Urinary bladder (tissue), 4 donors: ENCODE results near the gene GRM7. TPM values are rescaled to one million over a fixed set of nuclear protein-coding genes. Genes with fewer than 3 reads are reported as not detected.
A peak's percentile ranks its signal among the peaks of the same experiment; 100 is the strongest.

ENCODE experiments used
- DNase-seq: peaks from one replicate; pipeline ENCODE4 v3.0.0-alpha.2; 2015; ENCODE audit errors: extremely low spot score
- H3K27ac ChIP-seq: one replicate; pipeline ENCODE4 v1.5.1; 2013; ENCODE audit warnings: low read depth, mild to moderate bottlenecking, moderate library complexity
- H3K36me3 ChIP-seq: one replicate; pipeline ENCODE4 v1.6.1; 2013; ENCODE audit warnings: mild to moderate bottlenecking, moderate library complexity; ENCODE audit not compliant: insufficient read depth
- H3K4me1 ChIP-seq: one replicate; pipeline ENCODE4 v1.6.1; 2013; ENCODE audit warnings: mild to moderate bottlenecking, moderate library complexity; ENCODE audit not compliant: insufficient read depth
- H3K4me3 ChIP-seq: one replicate; pipeline ENCODE4 v1.5.1; 2013; ENCODE audit warnings: low read depth, low read length
- WGBS: extraction: QIAGEN DNeasy Blood & Tissue Kit; methylation state at CpG from one replicate; pipeline ENCODE4 v1.1.7; 2013; 5-methylcytosine and 5-hydroxymethylcytosine counted together
- polyA plus RNA-seq: library from polyadenylated mRNA; stranded (reverse); fragments of 200-250 nt; gene quantifications from one replicate; pipeline ENCODE4 v1.2.3, GENCODE V29; 2013
- total RNA-seq: library from RNA; depleted of rRNA; stranded (reverse); fragments of >200 nt; gene quantifications from one replicate; pipeline ENCODE4 v1.2.3, GENCODE V29; 2014
- donor health status: healthy with polysubstance abuse.
- donor health status: healthy.

Gene GRM7
- total and polyA plus RNA-seq, 2 donors: 2.3 to 14.6 TPM

DNA sequence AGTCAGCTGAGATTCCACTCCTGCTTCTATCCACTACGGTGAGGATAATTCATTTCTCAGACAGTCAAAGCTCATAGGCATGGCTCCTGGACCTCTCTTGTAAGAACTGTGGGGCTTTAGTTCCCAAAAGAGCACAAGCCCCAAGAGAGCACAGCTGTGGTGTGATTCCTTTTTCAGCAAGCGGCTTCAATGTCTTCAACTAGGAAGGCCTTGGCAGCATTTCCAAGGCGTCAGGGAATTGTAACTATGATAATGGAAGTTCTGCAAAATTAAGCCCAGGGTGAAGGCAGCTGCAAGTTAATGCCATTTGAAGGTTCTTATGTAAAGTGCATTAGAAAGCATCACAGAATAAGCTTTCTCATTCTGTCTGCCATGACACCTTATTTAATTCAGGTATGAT lies 657.1 kb downstream of the GRM7 start:
- Histone ChIP-seq H3K27ac (no peak overlapping the region), H3K4me3 (no peak overlapping the region), H3K4me1 (no peaks in the 10 kb centered on the region), H3K36me3 (no peaks in the 10 kb centered on the region)
- 29% methylated on average over 3 of the region's 3 CpGs for WGBS
- no peak for DNase-seq

GRCh38 chr3:7518456-7518855 lies 657.5 kb downstream of the GRM7 start:
- DNase-seq: peak; percentile 4
- Histone ChIP-seq H3K27ac (no peak overlapping the region), H3K4me1 (no peaks in the 10 kb centered on the region)

GRCh38 chr3:7520059-7520458 lies 659.1 kb downstream of the GRM7 start:
- Histone ChIP-seq H3K4me3 (no peak overlapping the region), H3K36me3 (no peaks in the 10 kb centered on the region)
- 94% methylated on average over 1 of the region's 1 CpG for WGBS

More at GRCh38 chr3:7518456-7518855, 657.5 kb downstream of the GRM7 start:
- H3K4me3 ChIP-seq: no peak overlapping the region
- H3K36me3 ChIP-seq: no peaks in the 10 kb centered on the region

DNA sequence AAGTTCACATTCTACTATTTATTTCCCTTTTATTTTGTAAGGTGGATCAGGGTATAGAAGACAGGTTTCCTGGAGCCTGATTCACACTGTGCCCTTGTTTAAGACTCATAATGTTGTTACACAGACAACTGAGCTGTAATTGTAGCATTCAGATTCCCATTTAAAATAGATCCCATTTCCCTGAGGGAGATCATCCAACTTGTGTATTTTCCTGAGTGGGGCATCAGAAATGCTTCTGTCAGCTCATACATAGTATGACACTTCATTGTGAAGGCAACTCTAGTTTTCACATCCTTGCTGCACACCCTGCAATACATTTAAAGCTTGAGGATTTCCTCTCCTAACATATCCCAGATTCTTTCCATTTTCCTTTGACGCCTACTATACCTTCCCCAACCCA lies 659.7 kb downstream of the GRM7 start:
- Histone ChIP-seq H3K36me3 (no peaks in the 10 kb centered on the region), H3K4me3 (no peak overlapping the region), H3K27ac (no peak overlapping the region), H3K4me1 (no peaks in the 10 kb centered on the region)
- no peak for DNase-seq
- 96% methylated on average over 1 of the region's 1 CpG for WGBS

More at GRCh38 chr3:7520059-7520458, 659.1 kb downstream of the GRM7 start:
- no peaks in the 10 kb centered on the region for H3K4me1 ChIP-seq
- no peak overlapping the region for H3K27ac ChIP-seq
- no peak for DNase-seq

- Histone ChIP-seq H3K36me3 (no peaks in the 10 kb centered on the region), H3K4me3 (no peak overlapping the region), H3K4me1 (no peaks in the 10 kb centered on the region), H3K27ac (no peak overlapping the region)
- no peak for DNase-seq
These were observed 675.6 kb downstream of the GRM7 start for GRCh38 chr3:7536510-7536909.

GRCh38 chr3:7536921-7537320 lies 676.0 kb downstream of the GRM7 start:
- Histone ChIP-seq H3K4me1 (no peaks in the 10 kb centered on the region), H3K36me3 (no peaks in the 10 kb centered on the region), H3K27ac (no peak overlapping the region), H3K4me3 (no peak overlapping the region)
- WGBS: 94% methylated on average over 1 of the region's 1 CpG
- DNase-seq: no peak

GRCh38 chr3:7543294-7543880 lies 682.5 kb downstream of the GRM7 start:
- no peak overlapping the region for H3K27ac ChIP-seq
- no peak for DNase-seq
- WGBS: 53% methylated on average over 5 of the region's 5 CpGs
- H3K36me3 ChIP-seq: no peaks in the 10 kb centered on the region
- H3K4me3 ChIP-seq: no peak overlapping the region
- no peaks in the 10 kb centered on the region for H3K4me1 ChIP-seq

DNA sequence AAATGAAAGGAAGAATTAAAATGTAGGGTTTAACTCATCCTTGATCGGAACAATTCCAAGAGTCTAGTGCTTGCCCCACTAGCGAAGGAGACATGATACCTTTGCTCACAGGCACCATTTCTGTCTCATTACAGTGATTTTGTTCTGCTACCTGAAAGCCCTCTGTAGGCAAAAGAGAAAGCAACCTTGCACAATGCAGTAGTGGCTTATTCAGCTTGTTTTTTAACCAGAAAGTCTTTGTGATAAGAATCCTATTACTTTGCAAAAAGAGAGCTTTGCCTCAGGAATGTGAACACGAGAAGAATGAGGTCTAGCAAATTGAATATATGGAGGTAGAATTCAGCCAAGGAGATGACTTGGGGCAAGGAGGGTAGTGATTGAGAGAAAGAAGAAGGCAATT lies 684.4 kb downstream of the GRM7 start:
- no peak overlapping the region for H3K27ac ChIP-seq
- 94% methylated on average over 3 of the region's 3 CpGs for WGBS
- H3K4me1 ChIP-seq: no peaks in the 10 kb centered on the region
- H3K36me3 ChIP-seq: no peaks in the 10 kb centered on the region
- H3K4me3 ChIP-seq: no peak overlapping the region
- no peak for DNase-seq

DNA sequence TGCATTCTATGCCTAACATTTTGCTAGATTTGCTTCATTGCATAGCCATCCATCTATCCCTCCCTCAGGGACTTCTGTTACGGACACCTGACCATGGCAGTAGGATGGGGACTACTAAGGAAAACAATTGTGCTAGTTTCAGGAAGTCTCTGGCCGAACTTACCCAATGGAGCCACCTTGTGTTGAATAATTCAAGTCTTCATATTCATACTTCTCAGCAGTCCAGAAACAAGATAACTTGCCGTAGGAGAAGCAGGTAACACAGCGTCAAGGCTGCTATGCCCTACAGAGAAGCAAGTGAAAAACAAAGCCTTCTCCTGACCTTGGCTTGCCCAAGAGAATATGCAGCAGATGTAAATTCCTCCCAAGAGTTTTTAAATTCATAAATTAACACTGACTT lies 685.3 kb downstream of the GRM7 start:
- no peak overlapping the region for H3K4me3 ChIP-seq
- no peaks in the 10 kb centered on the region for H3K4me1 ChIP-seq
- DNase-seq: no peak
- 84% methylated on average over 4 of the region's 4 CpGs for WGBS
- H3K27ac ChIP-seq: no peak overlapping the region
- H3K36me3 ChIP-seq: no peaks in the 10 kb centered on the region

DNA sequence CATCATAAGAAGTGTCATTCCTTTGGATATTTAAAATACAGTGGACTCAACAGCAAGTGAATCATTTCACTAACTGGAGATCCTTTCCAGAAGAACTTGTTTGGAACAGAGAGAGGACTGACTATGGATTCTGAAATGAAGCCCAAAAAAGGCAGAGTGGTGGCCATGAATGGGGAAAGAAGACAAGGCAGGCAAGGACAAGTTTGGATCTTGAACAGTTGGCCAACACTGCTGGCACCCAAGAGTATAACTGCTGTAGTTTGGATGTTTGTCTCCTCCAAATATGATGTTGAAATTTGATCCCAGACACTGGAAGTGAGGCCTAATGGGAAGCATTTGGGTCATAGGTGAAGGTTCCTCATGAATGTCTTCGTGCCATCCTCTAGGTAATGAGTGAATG lies 686.9 kb downstream of the GRM7 start:
- 93% methylated on average over 1 of the region's 1 CpG for WGBS
- no peak for DNase-seq
- Histone ChIP-seq H3K4me3 (no peak overlapping the region), H3K36me3 (no peaks in the 10 kb centered on the region), H3K4me1 (no peaks in the 10 kb centered on the region), H3K27ac (no peak overlapping the region)

- H3K36me3 ChIP-seq: no peaks in the 10 kb centered on the region
- DNase-seq: no peak
- 39% methylated on average over 1 of the region's 1 CpG for WGBS
- H3K27ac ChIP-seq: no peak overlapping the region
- no peaks in the 10 kb centered on the region for H3K4me1 ChIP-seq
- H3K4me3 ChIP-seq: no peak overlapping the region
These were observed 702.0 kb downstream of the GRM7 start for GRCh38 chr3:7562892-7563291.

DNA sequence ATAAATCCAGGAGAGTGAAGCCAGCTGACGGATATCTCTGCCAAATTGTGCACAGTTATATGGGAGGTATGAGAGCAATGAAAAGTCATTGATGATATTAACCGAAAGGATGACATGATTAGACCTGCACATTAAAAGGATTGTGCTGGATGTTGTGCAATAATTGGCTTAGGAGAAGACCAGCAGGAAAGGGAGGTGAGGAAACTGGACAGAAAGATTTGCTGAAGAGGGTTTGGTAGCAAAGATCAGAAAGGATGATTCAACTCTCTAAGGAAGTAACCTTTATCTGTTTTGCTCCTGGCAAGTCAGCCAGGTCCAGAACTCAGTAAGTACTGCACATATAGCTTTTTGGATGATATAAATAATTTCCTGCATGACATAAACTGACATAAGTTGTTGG lies 704.7 kb downstream of the GRM7 start:
- H3K4me3 ChIP-seq: no peak overlapping the region

DNA sequence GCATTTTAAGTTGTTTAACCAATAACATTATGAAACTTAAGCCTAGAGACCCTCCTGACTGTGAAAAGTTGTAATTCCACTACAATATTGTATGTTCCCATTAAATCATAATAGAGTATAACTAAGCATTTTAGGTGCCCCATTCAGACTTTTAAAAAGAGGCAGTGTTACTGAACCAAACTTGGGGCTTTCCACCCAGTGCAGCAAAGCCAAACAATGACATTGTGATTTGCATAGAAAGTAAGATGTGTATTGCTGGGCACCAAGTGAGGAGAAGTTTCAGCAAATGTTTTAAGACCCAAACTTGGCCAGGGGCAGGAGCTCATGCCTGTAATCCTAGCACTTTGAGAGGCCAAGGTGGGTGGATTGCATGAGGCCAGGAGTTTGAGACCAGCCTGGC lies 706.2 kb downstream of the GRM7 start:
- no peak overlapping the region for H3K4me3 ChIP-seq
- no peak for DNase-seq
- no peaks in the 10 kb centered on the region for H3K4me1 ChIP-seq
- H3K27ac ChIP-seq: no peak overlapping the region
- no peaks in the 10 kb centered on the region for H3K36me3 ChIP-seq

More for the DNA sequence above, 704.7 kb downstream of the GRM7 start:
- DNase-seq: no peak
- Histone ChIP-seq H3K27ac (no peak overlapping the region), H3K4me1 (no peaks in the 10 kb centered on the region), H3K36me3 (no peaks in the 10 kb centered on the region)
- 70% methylated on average over 2 of the region's 2 CpGs for WGBS

GRCh38 chr3:7568526-7569184 lies 707.7 kb downstream of the GRM7 start:
- DNase-seq: no peak
- 98% methylated on average over 34 of the region's 34 CpGs for WGBS
- H3K4me1 ChIP-seq: no peaks in the 10 kb centered on the region
- no peaks in the 10 kb centered on the region for H3K36me3 ChIP-seq
- H3K27ac ChIP-seq: no peak overlapping the region
- no peak overlapping the region for H3K4me3 ChIP-seq

GRCh38 chr3:7573330-7573729 lies 712.4 kb downstream of the GRM7 start:
- no peak overlapping the region for H3K27ac ChIP-seq
- no peak for DNase-seq
- no peaks in the 10 kb centered on the region for H3K4me1 ChIP-seq
- H3K4me3 ChIP-seq: no peak overlapping the region
- H3K36me3 ChIP-seq: no peaks in the 10 kb centered on the region
- 26% methylated on average over 2 of the region's 2 CpGs for WGBS
